GM12891 (cell line): ENCODE results near the gene LAMP2.

Experiments
- POLR2A ChIP-seq: IDR thresholded peaks from 2 replicates; pipeline ENCODE4 v1.6.1; 2011; ENCODE audit warnings: low read depth, low read length, control low read depth
- POLR2AphosphoS5 ChIP-seq: IDR thresholded peaks from 2 replicates; pipeline ENCODE4 v1.6.1; 2011; ENCODE audit warnings: low read depth, low read length, control low read depth
- SPI1 ChIP-seq: IDR thresholded peaks from 2 replicates; pipeline ENCODE4 v1.6.1; 2011; ENCODE audit warnings: low read depth, low read length, control low read depth
- TAF1 ChIP-seq: IDR thresholded peaks from 2 replicates; pipeline ENCODE4 v1.6.1; 2011; ENCODE audit warnings: low read depth, low read length, control low read depth

GRCh38 chrX:120402369-120402768, 66.7 kb downstream of the LAMP2 start:
- TF ChIP-seq SPI1 = no peak
- no peak for TF ChIP-seq POLR2AphosphoS5
- TF ChIP-seq POLR2A = no peak
- TF ChIP-seq TAF1 = no peak
